HepG2 (cell line): Measurements from ENCODE around the gene CLDND2. TPM values are rescaled to one million over a fixed set of nuclear protein-coding genes. Genes with fewer than 3 reads are reported as not detected.

Source experiments
- CBX5 ChIP-seq: sonication (generic); formaldehyde crosslinking; IDR thresholded peaks from 2 replicates; pipeline ENCODE4 v1.4.0; 2020; ENCODE audit warnings: missing genetic modification reagents, borderline replicate concordance
- CENPX ChIP-seq: sonication (generic); formaldehyde crosslinking; IDR thresholded peaks from 2 replicates; pipeline ENCODE4 v1.9.0; 2021; ENCODE audit warnings: mild to moderate bottlenecking, missing genetic modification reagents, moderate library complexity
- CREM ChIP-seq, 2 experiments: sonication (generic) in 1 of 2; formaldehyde crosslinking in 1 of 2; IDR thresholded peaks; 2 replicates each; pipeline versions ENCODE4 v1.4.0 to v1.6.1; 2016 to 2020; ENCODE audit warnings: antibody characterized with exemption in 1 of 2, mild to moderate bottlenecking in 1 of 2, missing genetic modification reagents in 1 of 2
- IKZF5 ChIP-seq: IDR thresholded peaks from 2 replicates; pipeline ENCODE4 v1.6.1; 2018; ENCODE audit warnings: missing genetic modification reagents, mild to moderate bottlenecking, missing compliant biosample characterization
- KLF16 ChIP-seq, 2 experiments: sonication (generic) in 1 of 2; formaldehyde crosslinking in 1 of 2; IDR thresholded peaks; 2 replicates each; pipeline versions ENCODE4 v1.6.1 to v1.8.0; 2016 to 2023; ENCODE audit warnings: missing genetic modification reagents in 2 of 2, missing compliant biosample characterization in 1 of 2
- USF2 ChIP-seq, 2 experiments: sonication (generic) in 1 of 2; formaldehyde crosslinking in 1 of 2; IDR thresholded peaks; 2 replicates each; pipeline versions ENCODE4 v1.5.1 to v1.6.1; 2011 to 2020; ENCODE audit warnings: borderline replicate concordance in 1 of 2, low read depth in 1 of 2, low read length in 1 of 2, mild to moderate bottlenecking in 1 of 2, missing genetic modification reagents in 1 of 2, moderate library complexity in 1 of 2
- ZBTB4 ChIP-seq: sonication (generic); formaldehyde crosslinking; IDR thresholded peaks from 2 replicates; pipeline ENCODE4 v1.4.0; 2020; ENCODE audit warnings: missing genetic modification reagents, mild to moderate bottlenecking, borderline replicate concordance
- ZFP36L2 ChIP-seq: sonication (generic); formaldehyde crosslinking; IDR thresholded peaks from 2 replicates; pipeline ENCODE4 v1.4.0; 2020; ENCODE audit warnings: missing genetic modification reagents
- ZIK1 ChIP-seq: sonication (generic); formaldehyde crosslinking; IDR thresholded peaks from 2 replicates; pipeline ENCODE4 v1.5.0; 2020; ENCODE audit warnings: mild to moderate bottlenecking, low read depth, missing genetic modification reagents, borderline replicate concordance
- ZNF136 ChIP-seq: sonication (generic); formaldehyde crosslinking; IDR thresholded peaks from 2 replicates; pipeline ENCODE4 v1.8.1; 2022; ENCODE audit warnings: low read depth, mild to moderate bottlenecking, moderate library complexity, missing genetic modification reagents
- ZNF18 ChIP-seq: sonication (generic); formaldehyde crosslinking; IDR thresholded peaks from 2 replicates; pipeline ENCODE4 v1.8.0; 2022; ENCODE audit warnings: mild to moderate bottlenecking, missing genetic modification reagents; ENCODE audit not compliant: insufficient replicate concordance
- ZNF512B ChIP-seq: sonication (generic); formaldehyde crosslinking; IDR thresholded peaks from 2 replicates; pipeline ENCODE4 v1.5.1; 2020; ENCODE audit warnings: missing genetic modification reagents, mild to moderate bottlenecking, borderline replicate concordance
- ZNF589 ChIP-seq: sonication (generic); formaldehyde crosslinking; conservative IDR thresholded peaks from 2 replicates; pipeline ENCODE4 v1.8.0; 2022; ENCODE audit warnings: mild to moderate bottlenecking, moderate library complexity, missing genetic modification reagents
- polyA plus RNA-seq, 8 experiments: library from polyadenylated mRNA; depleted of rRNA in 3 of 8; stranded (reverse) in 7 of 8; unstranded in 1 of 8; fragments of >200 nt; fragmentation: Illumina TruSeq in 4 of 8; extraction: Trizol in 4 of 8; gene quantifications; 2 replicates each; pipeline versions ENCODE4 v1.2.1 to v1.2.3, GENCODE V29; 2011 to 2016; ENCODE audit warnings: low read depth in 4 of 8, missing spikeins in 1 of 8, mixed read lengths in 1 of 8; ENCODE audit not compliant: insufficient read depth in 1 of 8
- total RNA-seq, 5 experiments: library from RNA; depleted of rRNA; stranded (reverse); fragments of >200 nt; fragmentation: Illumina TruSeq; extraction: Trizol; gene quantifications; 2 replicates each; pipeline ENCODE4 v1.2.3, GENCODE V29; 2016; ENCODE audit warnings: low read depth in 1 of 5

The CLDND2 gene
- total and polyA plus RNA-seq, 2 of the 13 experiments (the other 11 are each of a cell fraction or from before 2014, with no cell fraction given) = 0.84 to 1.8 TPM

- TF ChIP-seq ZBTB4 (CRISPR knock-in tag) = no peak
- peak; percentile 50; the same call in 1 of the 2 replicates for TF ChIP-seq CREM (IDR thresholded peaks at IDR 0.05)
- no peak for TF ChIP-seq CREM (CRISPR knock-in tag; IDR thresholded peaks at IDR 0.05)
- TF ChIP-seq ZNF136 (CRISPR knock-in tag) = no peak
- no peak for TF ChIP-seq USF2 (IDR thresholded peaks at IDR 0.05; ENCODE audit: low read depth, low read length)
- no peak for TF ChIP-seq USF2 (CRISPR knock-in tag; IDR thresholded peaks at IDR 0.05; ENCODE audit: borderline replicate concordance)
- TF ChIP-seq CENPX (CRISPR knock-in tag) = no peak
- TF ChIP-seq CBX5 (CRISPR knock-in tag) = peak; percentile 88; the same call in 1 of the 2 replicates
- TF ChIP-seq ZNF589 (CRISPR knock-in tag) = no peak
- peak; percentile 85; the same call in 1 of the 2 replicates for TF ChIP-seq IKZF5 (CRISPR knock-in tag)
- peak; percentile 37; the same call in 1 of the 2 replicates for TF ChIP-seq ZIK1 (CRISPR knock-in tag)
- TF ChIP-seq KLF16 (CRISPR knock-in tag; IDR thresholded peaks at IDR 0.05) = peak in 1 of 2 experiments; percentile 33; a peak in 1 of 4 replicates
- no peak for TF ChIP-seq ZNF18 (CRISPR knock-in tag)
- TF ChIP-seq ZFP36L2 (CRISPR knock-in tag) = peak; percentile 48; the same call in 1 of the 2 replicates
- no peak for TF ChIP-seq ZNF512B
Measured at GRCh38 chr19:51365211-51365964, 3.4 kb downstream of the CLDND2 start (continued).
